ENCODE results near the gene MYO3B. TPM values are rescaled to one million over a fixed set of nuclear protein-coding genes. Genes with fewer than 3 reads are reported as not detected.
"Not testable (repeated sequence)": the region's sequence is repeated elsewhere in the genome, so short reads cannot be mapped to it uniquely, and the experiment has no call there.

The MYO3B gene
- total and polyA plus RNA-seq, 12 donors, result 0.04 to 0.11 (median 0.06) TPM; not detected in 8

DNA sequence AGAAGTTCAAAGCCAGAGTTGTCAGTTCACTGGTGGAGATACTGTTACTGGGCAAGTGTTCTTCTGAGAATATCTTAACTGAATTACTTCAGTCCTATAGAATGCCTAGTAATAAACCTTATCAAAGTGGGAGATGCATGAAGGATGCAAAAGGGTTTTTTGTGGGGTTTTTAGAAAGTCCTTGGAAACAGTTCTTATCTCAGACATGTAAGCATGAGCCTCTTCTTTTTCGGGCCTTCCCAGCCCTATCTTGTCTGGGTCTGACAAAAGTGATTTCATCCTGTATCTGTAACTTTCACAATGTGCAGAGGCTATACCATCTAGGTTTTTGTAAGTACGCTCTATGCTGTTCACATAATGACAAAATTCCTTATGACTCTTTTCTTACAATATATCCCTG, 255.5 kb downstream of the MYO3B start:
- 63 to 79% (median 70%) methylated on average over 2 of the region's 2 CpGs for WGBS, 4 donors
- TF ChIP-seq POLR2A (IDR thresholded peaks at IDR 0.05), result no peak
- TF ChIP-seq, protein P1, sequence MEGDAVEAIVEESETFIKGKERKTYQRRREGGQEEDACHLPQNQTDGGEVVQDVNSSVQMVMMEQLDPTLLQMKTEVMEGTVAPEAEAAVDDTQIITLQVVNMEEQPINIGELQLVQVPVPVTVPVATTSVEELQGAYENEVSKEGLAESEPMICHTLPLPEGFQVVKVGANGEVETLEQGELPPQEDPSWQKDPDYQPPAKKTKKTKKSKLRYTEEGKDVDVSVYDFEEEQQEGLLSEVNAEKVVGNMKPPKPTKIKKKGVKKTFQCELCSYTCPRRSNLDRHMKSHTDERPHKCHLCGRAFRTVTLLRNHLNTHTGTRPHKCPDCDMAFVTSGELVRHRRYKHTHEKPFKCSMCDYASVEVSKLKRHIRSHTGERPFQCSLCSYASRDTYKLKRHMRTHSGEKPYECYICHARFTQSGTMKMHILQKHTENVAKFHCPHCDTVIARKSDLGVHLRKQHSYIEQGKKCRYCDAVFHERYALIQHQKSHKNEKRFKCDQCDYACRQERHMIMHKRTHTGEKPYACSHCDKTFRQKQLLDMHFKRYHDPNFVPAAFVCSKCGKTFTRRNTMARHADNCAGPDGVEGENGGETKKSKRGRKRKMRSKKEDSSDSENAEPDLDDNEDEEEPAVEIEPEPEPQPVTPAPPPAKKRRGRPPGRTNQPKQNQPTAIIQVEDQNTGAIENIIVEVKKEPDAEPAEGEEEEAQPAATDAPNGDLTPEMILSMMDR (IDR thresholded peaks at IDR 0.05), result no peak

GRCh38 chr2:170434396-170434795, 256.4 kb downstream of the MYO3B start:
- H3K27ac ChIP-seq; intact Hi-C loops (cut with DNase I); DNase-seq; H3K4me3 ChIP-seq; H3K36me3 ChIP-seq (replicated peaks in 1 of 2); H3K4me1 ChIP-seq (replicated peaks in 1 of 2); H3K9me3 ChIP-seq (replicated peaks in 1 of 3); H3K27me3 ChIP-seq: not testable (repeated sequence)
- WGBS, 4 donors, result 83 to 92% (median 87%) methylated on average over 5 of the region's 5 CpGs

More for the DNA sequence above, 255.5 kb downstream of the MYO3B start:
- Histone ChIP-seq H3K9me3 (replicated peaks in 1 of 3) (no peaks in the 10 kb centered on the region), H3K4me3 (no peak overlapping the region), H3K36me3 (replicated peaks in 1 of 2) (no peaks in the 10 kb centered on the region), H3K27me3 (no peaks in the 10 kb centered on the region), H3K4me1 (replicated peaks in 1 of 2) (no peaks in the 10 kb centered on the region), H3K27ac (no peak overlapping the region)
- DNase-seq, result no peak
- intact Hi-C loops (cut with DNase I), result no loop called here

DNA sequence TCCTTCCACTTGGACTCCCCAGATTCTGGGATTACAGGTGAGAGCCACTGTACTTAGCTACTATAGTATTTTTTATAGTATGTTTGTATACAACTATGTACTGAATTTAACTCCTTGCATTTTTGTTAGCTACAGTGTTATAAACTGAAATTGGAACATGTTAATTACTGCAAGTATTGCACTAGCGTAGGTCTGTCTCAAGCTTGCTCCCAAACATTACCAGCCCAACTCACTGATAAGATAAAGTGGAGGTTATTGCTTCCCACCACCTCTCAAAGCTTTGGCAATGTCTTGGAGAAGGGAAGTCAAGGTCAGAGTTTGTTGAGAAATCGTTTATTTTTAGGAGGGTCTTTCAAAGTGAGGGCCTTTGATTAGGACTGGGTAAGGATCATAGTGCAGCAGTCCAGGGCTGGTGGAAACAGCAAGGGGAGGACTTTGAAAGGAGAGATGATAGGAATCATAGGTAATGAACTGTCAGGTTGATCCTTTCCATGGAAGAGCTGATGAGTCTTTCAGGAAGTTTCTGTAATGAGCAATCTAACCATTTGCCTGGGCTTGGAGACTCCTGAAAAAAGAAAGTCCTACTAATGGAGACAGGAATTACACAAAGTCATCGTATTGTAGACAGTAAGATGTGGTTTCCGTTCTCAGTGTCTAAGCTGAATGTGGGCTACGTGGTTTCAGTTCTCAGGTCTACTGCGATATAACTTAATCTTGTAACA, 257.1 kb downstream of the MYO3B start:
- Histone ChIP-seq H3K4me1 (replicated peaks in 1 of 2) (no peaks in the 10 kb centered on the region), H3K9me3 (replicated peaks in 1 of 3) (no peaks in the 10 kb centered on the region), H3K4me3 (no peak overlapping the region), H3K27me3 (no peaks in the 10 kb centered on the region), H3K36me3 (replicated peaks in 1 of 2) (no peaks in the 10 kb centered on the region), H3K27ac (no peak overlapping the region)
- no peak for DNase-seq
- intact Hi-C loops (cut with DNase I), result no loop called here
- WGBS, 4 donors, result 57 to 65% (median 64%) methylated on average over 6 of the region's 6 CpGs
- TF ChIP-seq, protein P1 (IDR thresholded peaks at IDR 0.05), result no peak
- no peak for TF ChIP-seq POLR2A (IDR thresholded peaks at IDR 0.05)

GRCh38 chr2:170436077-170436943, 258.4 kb downstream of the MYO3B start:
- TF ChIP-seq, protein P1 (IDR thresholded peaks at IDR 0.05), result no peak
- no peak for TF ChIP-seq POLR2A (IDR thresholded peaks at IDR 0.05)
- Histone ChIP-seq H3K9me3 (replicated peaks in 1 of 3) (no peaks in the 10 kb centered on the region), H3K36me3 (replicated peaks in 1 of 2) (no peaks in the 10 kb centered on the region), H3K27me3 (no peaks in the 10 kb centered on the region), H3K27ac (no peak overlapping the region), H3K4me3 (no peak overlapping the region), H3K4me1 (replicated peaks in 1 of 2) (no peaks in the 10 kb centered on the region)
- intact Hi-C loops (cut with DNase I), result no loop called here
- WGBS, 4 donors, result 37 to 54% (median 51%) methylated on average over 5 of the region's 5 CpGs
- no peak for DNase-seq
